Endothelial cell (in vitro differentiated cells): Measurements from ENCODE around the gene BAZ2A. TPM values are rescaled to one million over a fixed set of nuclear protein-coding genes. Genes with fewer than 3 reads are reported as not detected.

Experiments
- DNase-seq: peaks from one replicate; pipeline ENCODE4 v3.0.0; 2021; ENCODE audit warnings: low spot score
- H3K27ac Mint-ChIP-seq: one replicate; pipeline ENCODE4 v1.8.0; 2021; ENCODE audit warnings: mixed read lengths, inconsistent platforms; ENCODE audit not compliant: unreplicated experiment
- H3K27me3 Mint-ChIP-seq: one replicate; pipeline ENCODE4 v1.8.0; 2021; ENCODE audit warnings: mild to moderate bottlenecking, moderate library complexity, mixed read lengths, inconsistent platforms; ENCODE audit not compliant: unreplicated experiment
- H3K36me3 Mint-ChIP-seq: one replicate; pipeline ENCODE4 v1.8.0; 2021; ENCODE audit warnings: mild to moderate bottlenecking, low read depth, mixed read lengths, inconsistent platforms; ENCODE audit not compliant: unreplicated experiment
- H3K4me1 Mint-ChIP-seq: one replicate; pipeline ENCODE4 v1.8.0; 2021; ENCODE audit warnings: mild to moderate bottlenecking, mixed read lengths, inconsistent platforms; ENCODE audit not compliant: unreplicated experiment
- H3K4me3 Mint-ChIP-seq: one replicate; pipeline ENCODE4 v1.8.0; 2021; ENCODE audit warnings: mild to moderate bottlenecking, mixed read lengths, inconsistent platforms; ENCODE audit not compliant: unreplicated experiment
- H3K9me3 Mint-ChIP-seq: one replicate; pipeline ENCODE4 v1.8.0; 2021; ENCODE audit warnings: mixed read lengths, inconsistent platforms; ENCODE audit not compliant: unreplicated experiment
- total RNA-seq: library from RNA; stranded (reverse); fragmentation: NEBNext Ultra II Directional; extraction: Animal tissue kit (Norgen Biotek cat#: 25700); gene quantifications from one replicate; pipeline ENCODE4 v1.2.1, GENCODE V29; 2021; ENCODE audit not compliant: unreplicated experiment
- TF ChIP-seq, protein P1 (sequence below): fragments of 200-600 bp; sonication (generic); IDR thresholded peaks from one replicate; pipeline ENCODE4 v1.5.0; 2021; ENCODE audit warnings: antibody characterized with exemption; ENCODE audit not compliant: unreplicated experiment

The BAZ2A gene
- total RNA-seq, 1 donor from 2014 or later = 165 TPM

DNA sequence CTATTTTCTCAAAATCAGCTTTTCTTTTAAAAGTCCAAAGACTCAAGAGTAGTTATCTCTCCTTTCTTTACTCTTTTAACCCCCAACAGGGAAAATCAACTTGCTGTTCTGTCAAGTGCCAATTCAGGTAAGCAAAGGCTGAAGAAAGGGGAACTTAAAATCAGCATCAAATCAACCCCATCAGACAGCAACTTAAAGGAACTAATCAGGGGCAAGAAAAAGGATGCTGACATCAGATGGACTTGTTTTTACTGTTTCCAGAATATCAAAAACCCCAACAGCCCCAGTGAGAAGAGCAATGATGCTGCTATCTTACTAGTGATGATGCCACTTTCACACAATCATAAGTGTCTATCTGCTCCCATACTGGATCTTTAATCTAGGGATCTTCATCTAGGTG is 3.4 kb downstream of the BAZ2A start:
- H3K27ac Mint-ChIP-seq = no peak overlapping the region
- TF ChIP-seq, protein P1, sequence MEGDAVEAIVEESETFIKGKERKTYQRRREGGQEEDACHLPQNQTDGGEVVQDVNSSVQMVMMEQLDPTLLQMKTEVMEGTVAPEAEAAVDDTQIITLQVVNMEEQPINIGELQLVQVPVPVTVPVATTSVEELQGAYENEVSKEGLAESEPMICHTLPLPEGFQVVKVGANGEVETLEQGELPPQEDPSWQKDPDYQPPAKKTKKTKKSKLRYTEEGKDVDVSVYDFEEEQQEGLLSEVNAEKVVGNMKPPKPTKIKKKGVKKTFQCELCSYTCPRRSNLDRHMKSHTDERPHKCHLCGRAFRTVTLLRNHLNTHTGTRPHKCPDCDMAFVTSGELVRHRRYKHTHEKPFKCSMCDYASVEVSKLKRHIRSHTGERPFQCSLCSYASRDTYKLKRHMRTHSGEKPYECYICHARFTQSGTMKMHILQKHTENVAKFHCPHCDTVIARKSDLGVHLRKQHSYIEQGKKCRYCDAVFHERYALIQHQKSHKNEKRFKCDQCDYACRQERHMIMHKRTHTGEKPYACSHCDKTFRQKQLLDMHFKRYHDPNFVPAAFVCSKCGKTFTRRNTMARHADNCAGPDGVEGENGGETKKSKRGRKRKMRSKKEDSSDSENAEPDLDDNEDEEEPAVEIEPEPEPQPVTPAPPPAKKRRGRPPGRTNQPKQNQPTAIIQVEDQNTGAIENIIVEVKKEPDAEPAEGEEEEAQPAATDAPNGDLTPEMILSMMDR = no peak
- peaks cover 6% of the 10 kb centered on the region for H3K27me3 Mint-ChIP-seq
- peaks cover 29% of the 10 kb centered on the region for H3K4me1 Mint-ChIP-seq
- H3K4me3 Mint-ChIP-seq = no peak overlapping the region
- no peaks in the 10 kb centered on the region for H3K9me3 Mint-ChIP-seq
- no peak for DNase-seq
- peaks cover 19% of the 10 kb centered on the region for H3K36me3 Mint-ChIP-seq

DNA sequence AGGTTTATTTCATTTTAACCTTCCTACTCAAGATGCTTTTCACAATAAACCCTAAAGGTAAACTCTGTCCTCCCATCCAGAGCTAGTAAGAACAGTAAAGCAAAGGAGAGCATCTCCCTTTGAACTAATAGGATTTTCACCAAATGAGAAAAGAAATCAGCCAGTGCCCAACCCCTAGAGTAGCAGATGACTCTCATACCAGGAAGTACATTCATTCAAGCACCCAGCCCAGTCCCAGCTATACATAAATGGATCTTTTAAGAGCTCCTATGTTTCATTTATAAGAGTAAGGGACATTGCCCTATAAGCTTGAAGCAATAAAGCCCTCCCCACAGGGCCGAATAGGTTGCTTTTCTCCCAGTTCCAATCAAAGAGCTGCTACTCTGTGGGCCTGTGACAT is 7.6 kb downstream of the BAZ2A start:
- Mint-ChIP-seq H3K27me3 (peaks cover 2% of the 10 kb centered on the region), H3K9me3 (no peaks in the 10 kb centered on the region), H3K36me3 (peaks cover 27% of the 10 kb centered on the region), H3K4me1 (peaks cover 17% of the 10 kb centered on the region), H3K27ac (no peak overlapping the region), H3K4me3 (peak overlapping the region; percentile 38)
- DNase-seq = no peak
- TF ChIP-seq, protein P1 = no peak

DNA sequence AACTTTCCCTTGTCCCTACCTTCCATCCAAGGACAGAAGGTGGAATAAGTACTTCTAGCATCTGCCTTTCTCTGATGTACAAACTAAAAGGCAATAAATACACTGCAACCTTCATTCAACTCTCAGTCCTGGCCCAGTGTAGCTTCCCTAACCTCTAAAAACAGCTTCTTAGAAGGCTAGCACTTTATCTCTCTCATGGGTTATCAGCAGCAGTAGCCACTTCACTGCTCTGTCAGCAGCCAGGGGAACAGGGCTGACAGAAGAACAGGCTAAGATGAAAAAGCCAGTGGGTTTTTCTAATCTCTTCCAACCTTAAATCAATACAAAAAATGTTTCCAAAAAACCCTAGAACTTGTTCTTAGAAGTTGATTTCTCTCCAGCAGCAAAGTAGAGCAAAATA is 13.2 kb downstream of the BAZ2A start:
- Mint-ChIP-seq H3K9me3 (no peaks in the 10 kb centered on the region), H3K36me3 (peaks cover 59% of the 10 kb centered on the region), H3K27ac (no peak overlapping the region), H3K4me1 (peaks cover 13% of the 10 kb centered on the region), H3K27me3 (peaks cover 2% of the 10 kb centered on the region), H3K4me3 (no peak overlapping the region)
- DNase-seq = no peak
- TF ChIP-seq, protein P1 = no peak

DNA sequence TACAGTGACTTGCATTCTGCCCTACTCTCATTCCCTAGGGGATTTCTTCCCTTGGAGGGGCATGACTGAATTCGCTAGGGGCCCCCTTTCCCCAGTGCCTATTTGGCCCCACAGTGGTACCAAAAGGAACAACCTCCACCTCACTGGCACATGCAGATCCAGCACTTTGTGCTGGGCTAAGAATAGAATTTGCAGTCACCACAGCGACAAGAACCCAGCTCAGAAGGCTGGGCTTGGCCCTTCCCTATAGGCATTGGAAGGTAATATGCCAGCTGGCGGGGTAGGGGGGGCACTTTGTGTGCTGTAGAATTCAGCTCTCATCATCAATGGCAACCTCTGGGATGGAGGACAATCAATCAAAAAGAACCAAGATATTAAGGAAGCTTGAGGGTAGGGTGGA is 13.9 kb downstream of the BAZ2A start:
- no peak overlapping the region for H3K4me3 Mint-ChIP-seq
- no peak for DNase-seq
- peaks cover 12% of the 10 kb centered on the region for H3K4me1 Mint-ChIP-seq
- H3K36me3 Mint-ChIP-seq = peaks cover 65% of the 10 kb centered on the region
- H3K27ac Mint-ChIP-seq = no peak overlapping the region
- H3K9me3 Mint-ChIP-seq = no peaks in the 10 kb centered on the region
- TF ChIP-seq, protein P1 = no peak
- peaks cover 2% of the 10 kb centered on the region for H3K27me3 Mint-ChIP-seq

DNA sequence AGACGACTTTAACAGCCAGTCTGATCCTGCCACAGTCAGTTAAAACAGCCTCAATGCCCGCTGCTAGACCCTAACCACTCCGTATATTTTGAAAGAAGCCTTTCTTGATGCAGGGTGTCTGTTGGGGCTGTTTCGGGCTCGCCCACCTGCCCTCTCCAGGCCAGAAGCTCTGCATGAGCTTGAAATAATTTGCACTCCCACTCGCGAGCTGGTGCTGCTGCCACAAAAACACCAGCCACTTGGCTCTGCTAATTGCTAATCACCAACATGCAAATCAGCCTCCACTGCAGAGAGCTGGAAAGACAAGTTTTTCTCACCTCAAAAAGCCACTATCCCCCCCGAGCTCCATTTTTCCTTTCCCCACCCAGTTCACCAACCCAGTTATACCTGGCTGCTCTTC is 15.5 kb downstream of the BAZ2A start:
- TF ChIP-seq, protein P1 = no peak
- DNase-seq = no peak
- Mint-ChIP-seq H3K9me3 (no peaks in the 10 kb centered on the region), H3K4me3 (peak overlapping the region; percentile 50), H3K27ac (no peak overlapping the region), H3K4me1 (no peaks in the 10 kb centered on the region), H3K27me3 (peaks cover 2% of the 10 kb centered on the region), H3K36me3 (peaks cover 71% of the 10 kb centered on the region)
